ENCODE data around the gene OR2A42. TPM values are rescaled to one million over a fixed set of nuclear protein-coding genes. Genes with fewer than 3 reads are reported as not detected.
"Not testable (repeated sequence)": the region's sequence is repeated elsewhere in the genome, so short reads cannot be mapped to it uniquely, and the experiment has no call there.

OR2A42 gene
- total RNA-seq, 1 experiment from 2014 or later, result 0.21 TPM

GRCh38 chr7:144198934-144199333, 40.5 kb downstream of the OR2A42 start:
- H3K27ac ChIP-seq (ENCODE audit: low read depth, low read length, poor library complexity, severe bottlenecking); H3K4me3 ChIP-seq (ENCODE audit: low read depth, low read length, poor library complexity, severe bottlenecking); DNase-seq (ENCODE audit: low spot score); POLR2A ChIA-PET (ENCODE audit: low non-redundant PET); intact Hi-C loops (cut with micrococcal nuclease; ENCODE audit: unreplicated experiment); H3K9me3 ChIP-seq (ENCODE audit: low read depth, low read length, poor library complexity, severe bottlenecking); H3K36me3 ChIP-seq (ENCODE audit: insufficient read depth, low read length, poor library complexity, severe bottlenecking); BruUV-seq (replicated peaks); CTCF ChIA-PET; H3K4me1 ChIP-seq (ENCODE audit: insufficient read depth, low read length, poor library complexity, severe bottlenecking); H3K27me3 ChIP-seq (replicated peaks; ENCODE audit: insufficient read depth, low read depth, low read length, poor library complexity): not testable (repeated sequence)

- CTCF ChIA-PET; H3K27ac ChIP-seq (ENCODE audit: low read depth, low read length, poor library complexity, severe bottlenecking); intact Hi-C loops (cut with micrococcal nuclease; ENCODE audit: unreplicated experiment); DNase-seq (ENCODE audit: low spot score); BruUV-seq (replicated peaks); POLR2A ChIA-PET (ENCODE audit: low non-redundant PET); H3K27me3 ChIP-seq (replicated peaks; ENCODE audit: insufficient read depth, low read depth, low read length, poor library complexity); H3K36me3 ChIP-seq (ENCODE audit: insufficient read depth, low read length, poor library complexity, severe bottlenecking); H3K4me1 ChIP-seq (ENCODE audit: insufficient read depth, low read length, poor library complexity, severe bottlenecking); H3K9me3 ChIP-seq (ENCODE audit: low read depth, low read length, poor library complexity, severe bottlenecking): not testable (repeated sequence)
- peak within 1 kb of the TSS; percentile 31 for H3K4me3 ChIP-seq (ENCODE audit: low read depth, low read length, poor library complexity, severe bottlenecking)
These were observed 44.1 kb downstream of the OR2A42 start, which contains the start of gene ARHGEF35 for GRCh38 chr7:144195212-144195872. Gene ARHGEF35 (minus strand): TSS chr7:144195833. CDS start chr7:144188383, 7,450 bp downstream.

- H3K36me3 ChIP-seq (ENCODE audit: insufficient read depth, low read length, poor library complexity, severe bottlenecking); H3K27me3 ChIP-seq (replicated peaks; ENCODE audit: insufficient read depth, low read depth, low read length, poor library complexity); DNase-seq (ENCODE audit: low spot score); intact Hi-C loops (cut with micrococcal nuclease; ENCODE audit: unreplicated experiment); H3K4me3 ChIP-seq (ENCODE audit: low read depth, low read length, poor library complexity, severe bottlenecking); H3K9me3 ChIP-seq (ENCODE audit: low read depth, low read length, poor library complexity, severe bottlenecking); POLR2A ChIA-PET (ENCODE audit: low non-redundant PET); H3K4me1 ChIP-seq (ENCODE audit: insufficient read depth, low read length, poor library complexity, severe bottlenecking); CTCF ChIA-PET; H3K27ac ChIP-seq (ENCODE audit: low read depth, low read length, poor library complexity, severe bottlenecking): not testable (repeated sequence)
- BruUV-seq (replicated peaks), result TSS peak; percentile 59
These were observed 45.0 kb downstream of the OR2A42 start for GRCh38 chr7:144194453-144194852.

- H3K9me3 ChIP-seq (ENCODE audit: low read depth, low read length, poor library complexity, severe bottlenecking); H3K36me3 ChIP-seq (ENCODE audit: insufficient read depth, low read length, poor library complexity, severe bottlenecking); H3K4me3 ChIP-seq (ENCODE audit: low read depth, low read length, poor library complexity, severe bottlenecking); CTCF ChIA-PET; DNase-seq (ENCODE audit: low spot score); H3K4me1 ChIP-seq (ENCODE audit: insufficient read depth, low read length, poor library complexity, severe bottlenecking); BruUV-seq (replicated peaks); H3K27ac ChIP-seq (ENCODE audit: low read depth, low read length, poor library complexity, severe bottlenecking); H3K27me3 ChIP-seq (replicated peaks; ENCODE audit: insufficient read depth, low read depth, low read length, poor library complexity); POLR2A ChIA-PET (ENCODE audit: low non-redundant PET); intact Hi-C loops (cut with micrococcal nuclease; ENCODE audit: unreplicated experiment): not testable (repeated sequence)
These were observed 45.6 kb downstream of the OR2A42 start for GRCh38 chr7:144193782-144194181.

- POLR2A ChIA-PET (ENCODE audit: low non-redundant PET); DNase-seq (ENCODE audit: low spot score); H3K9me3 ChIP-seq (ENCODE audit: low read depth, low read length, poor library complexity, severe bottlenecking); CTCF ChIA-PET; BruUV-seq (replicated peaks); H3K36me3 ChIP-seq (ENCODE audit: insufficient read depth, low read length, poor library complexity, severe bottlenecking); H3K27ac ChIP-seq (ENCODE audit: low read depth, low read length, poor library complexity, severe bottlenecking); intact Hi-C loops (cut with micrococcal nuclease; ENCODE audit: unreplicated experiment); H3K4me3 ChIP-seq (ENCODE audit: low read depth, low read length, poor library complexity, severe bottlenecking); H3K4me1 ChIP-seq (ENCODE audit: insufficient read depth, low read length, poor library complexity, severe bottlenecking); H3K27me3 ChIP-seq (replicated peaks; ENCODE audit: insufficient read depth, low read depth, low read length, poor library complexity): not testable (repeated sequence)
These were observed 50.7 kb downstream of the OR2A42 start for GRCh38 chr7:144188578-144189171.

GRCh38 chr7:144187848-144188247, 51.6 kb downstream of the OR2A42 start:
- H3K36me3 ChIP-seq (ENCODE audit: insufficient read depth, low read length, poor library complexity, severe bottlenecking); intact Hi-C loops (cut with micrococcal nuclease; ENCODE audit: unreplicated experiment); H3K27me3 ChIP-seq (replicated peaks; ENCODE audit: insufficient read depth, low read depth, low read length, poor library complexity); H3K27ac ChIP-seq (ENCODE audit: low read depth, low read length, poor library complexity, severe bottlenecking); H3K4me3 ChIP-seq (ENCODE audit: low read depth, low read length, poor library complexity, severe bottlenecking); BruUV-seq (replicated peaks); DNase-seq (ENCODE audit: low spot score); H3K9me3 ChIP-seq (ENCODE audit: low read depth, low read length, poor library complexity, severe bottlenecking); POLR2A ChIA-PET (ENCODE audit: low non-redundant PET); CTCF ChIA-PET; H3K4me1 ChIP-seq (ENCODE audit: insufficient read depth, low read length, poor library complexity, severe bottlenecking): not testable (repeated sequence)

- H3K27me3 ChIP-seq (replicated peaks; ENCODE audit: insufficient read depth, low read depth, low read length, poor library complexity); H3K9me3 ChIP-seq (ENCODE audit: low read depth, low read length, poor library complexity, severe bottlenecking); H3K4me1 ChIP-seq (ENCODE audit: insufficient read depth, low read length, poor library complexity, severe bottlenecking); H3K36me3 ChIP-seq (ENCODE audit: insufficient read depth, low read length, poor library complexity, severe bottlenecking); H3K4me3 ChIP-seq (ENCODE audit: low read depth, low read length, poor library complexity, severe bottlenecking); intact Hi-C loops (cut with micrococcal nuclease; ENCODE audit: unreplicated experiment); DNase-seq (ENCODE audit: low spot score); H3K27ac ChIP-seq (ENCODE audit: low read depth, low read length, poor library complexity, severe bottlenecking); POLR2A ChIA-PET (ENCODE audit: low non-redundant PET); BruUV-seq (replicated peaks); CTCF ChIA-PET: not testable (repeated sequence)
These were observed 56.2 kb downstream of the OR2A42 start, which contains the start of gene CTAGE4 for GRCh38 chr7:144183166-144183565. Gene CTAGE4 (plus strand): TSS chr7:144183466. CDS start chr7:144183504, 38 bp downstream.

GRCh38 chr7:144179165-144179479, 60.3 kb downstream of the OR2A42 start:
- POLR2A ChIA-PET (ENCODE audit: low non-redundant PET); H3K4me1 ChIP-seq (ENCODE audit: insufficient read depth, low read length, poor library complexity, severe bottlenecking); H3K4me3 ChIP-seq (ENCODE audit: low read depth, low read length, poor library complexity, severe bottlenecking); BruUV-seq (replicated peaks); DNase-seq (ENCODE audit: low spot score); H3K27ac ChIP-seq (ENCODE audit: low read depth, low read length, poor library complexity, severe bottlenecking); H3K36me3 ChIP-seq (ENCODE audit: insufficient read depth, low read length, poor library complexity, severe bottlenecking); H3K27me3 ChIP-seq (replicated peaks; ENCODE audit: insufficient read depth, low read depth, low read length, poor library complexity); H3K9me3 ChIP-seq (ENCODE audit: low read depth, low read length, poor library complexity, severe bottlenecking); intact Hi-C loops (cut with micrococcal nuclease; ENCODE audit: unreplicated experiment); CTCF ChIA-PET: not testable (repeated sequence)

Data from A673 (cell line).